Head of caudate nucleus (tissue), 42 donors: Measurements from ENCODE around the gene ALOX15B.
"Not testable (repeated sequence)": the region's sequence is repeated elsewhere in the genome, so short reads cannot be mapped to it uniquely, and the experiment has no call there.

Experiments
- DNase-seq, 42 donors: peaks; one replicate each; pipeline versions ENCODE4 v3.0.0 to v3.0.0-alpha.2; 2020 to 2021; ENCODE audit warnings: mixed read lengths in 7 of 42
- intact Hi-C: fragments of 100-400 bp; cut with DNase I; formaldehyde crosslinking; loops from one replicate; pipeline ENCODE4 v1.15.0; 2022

ALOX15B gene

GRCh38 chr17:8072729-8073461, 34.0 kb downstream of the ALOX15B start:
- intact Hi-C loops: no loop called here
- DNase-seq: no peak

- intact Hi-C loops: no loop called here
- peak in 41 of 42 donors; percentile 33 to 83 (median 68) for DNase-seq
Observed at GRCh38 chr17:8073627-8074484, 35.0 kb downstream of the ALOX15B start.

- DNase-seq: no peak
- intact Hi-C loops: no loop called here
Observed at GRCh38 chr17:8074554-8074953, 35.7 kb downstream of the ALOX15B start.

GRCh38 chr17:8075081-8075480, 36.2 kb downstream of the ALOX15B start:
- DNase-seq: no peak
- intact Hi-C loops: no loop called here

GRCh38 chr17:8075574-8076342, 36.9 kb downstream of the ALOX15B start:
- intact Hi-C loops: no loop called here

GRCh38 chr17:8076502-8077266, 37.8 kb downstream of the ALOX15B start:
- DNase-seq: no peak
- intact Hi-C loops: no loop called here

More at GRCh38 chr17:8075574-8076342, 36.9 kb downstream of the ALOX15B start:
- DNase-seq: no peak

GRCh38 chr17:8077939-8078338, 39.1 kb downstream of the ALOX15B start:
- intact Hi-C loops, DNase-seq: not testable (repeated sequence)

- intact Hi-C loops: no loop called here
- peak; percentile 21 to 90 (median 80) for DNase-seq
Observed at GRCh38 chr17:8079291-8080207, 40.7 kb downstream of the ALOX15B start.

GRCh38 chr17:8080208-8080798, 41.4 kb downstream of the ALOX15B start:
- intact Hi-C loops: no loop called here
- no peak for DNase-seq

GRCh38 chr17:8080799-8081219, 42.0 kb downstream of the ALOX15B start:
- no peak for DNase-seq

GRCh38 chr17:8081876-8082275, 43.0 kb downstream of the ALOX15B start:
- intact Hi-C loops: no loop called here
- DNase-seq: no peak

More at GRCh38 chr17:8080799-8081219, 42.0 kb downstream of the ALOX15B start:
- intact Hi-C loops: no loop called here

- intact Hi-C loops: no loop called here
- DNase-seq: no peak
Observed at GRCh38 chr17:8082292-8082691, 43.4 kb downstream of the ALOX15B start.

GRCh38 chr17:8084250-8084649, 45.4 kb downstream of the ALOX15B start:
- DNase-seq: no peak
- intact Hi-C loops: no loop called here

- no peak for DNase-seq
- intact Hi-C loops: no loop called here
Observed at GRCh38 chr17:8087075-8087951, 48.5 kb downstream of the ALOX15B start, which contains the start of gene ALOX12B. ALOX12B (minus strand) TSS chr17:8087716; CDS start chr17:8087442, 274 bp downstream.

GRCh38 chr17:8087952-8088230, 49.0 kb downstream of the ALOX15B start:
- intact Hi-C loops: no loop called here

GRCh38 chr17:8089728-8090127, 50.9 kb downstream of the ALOX15B start:
- intact Hi-C loops: no loop called here
- no peak for DNase-seq

More at GRCh38 chr17:8087952-8088230, 49.0 kb downstream of the ALOX15B start:
- DNase-seq: no peak
